Activated CD4-positive, alpha-beta T cell treated with anti-CD3 and anti-CD28 coated beads, Interleukin-2, amount 50 U/mL, for 16 hours (primary cell): ENCODE measurements around the gene NEB.
A peak's percentile ranks its signal among the peaks of the same experiment; 100 is the strongest.

Source experiments
- DNase-seq: peaks from one replicate; pipeline ENCODE4 v3.0.0-alpha.2; 2020

NEB gene

GRCh38 chr2:151470556-151470955 lies 263.7 kb downstream of the NEB start:
- no peak for DNase-seq

DNA sequence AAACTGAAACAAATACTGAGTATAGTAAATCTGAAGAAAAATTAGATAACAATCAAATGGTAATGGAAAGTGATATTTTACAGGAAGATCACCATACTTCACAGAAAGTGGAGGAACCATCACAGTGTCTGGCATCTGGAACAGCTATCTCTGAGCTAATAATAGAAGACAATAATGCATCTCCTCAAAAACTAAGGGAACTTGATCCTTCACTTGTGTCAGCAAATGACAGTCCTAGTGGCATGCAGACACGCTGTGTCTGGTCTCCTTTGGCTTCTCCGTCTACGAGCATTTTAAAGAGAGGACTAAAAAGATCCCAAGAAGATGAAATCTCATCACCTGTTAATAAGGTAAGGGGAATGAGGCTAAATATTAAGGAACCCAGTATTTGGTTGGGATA lies 268.5 kb downstream of the NEB start:
- no peak for DNase-seq

GRCh38 chr2:151459358-151459757 lies 274.9 kb downstream of the NEB start:
- DNase-seq, result no peak

DNA sequence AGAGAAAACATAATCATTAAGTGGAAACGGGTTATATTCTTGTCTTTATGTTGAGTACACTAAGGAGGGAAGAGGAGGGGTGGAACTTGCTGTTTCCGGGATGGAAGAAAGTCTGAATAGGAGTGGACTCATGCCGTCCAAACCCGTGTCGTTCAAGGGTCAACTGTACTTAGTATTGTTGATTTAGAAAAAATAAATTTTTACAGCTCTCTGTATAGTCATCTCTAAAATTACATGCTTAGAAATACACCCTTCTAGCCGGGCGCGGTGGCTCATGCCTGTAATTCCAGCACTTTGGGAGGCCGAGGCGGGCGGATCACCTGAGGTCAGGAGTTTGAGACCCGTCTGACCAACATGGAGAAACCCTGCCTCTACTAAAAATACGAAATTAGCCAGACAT lies 295.1 kb downstream of the NEB start:
- no peak for DNase-seq

GRCh38 chr2:151438506-151438905 lies 295.8 kb downstream of the NEB start:
- DNase-seq, result no peak

- peak; percentile 12 for DNase-seq
Measured at GRCh38 chr2:151437630-151438029, 296.6 kb downstream of the NEB start.
